NCI-H1105 (cell line): ENCODE results near the gene CHEK2.
A peak's percentile ranks its signal among the peaks of the same experiment; 100 is the strongest.
"Not testable (repeated sequence)": the region's sequence is repeated elsewhere in the genome, so short reads cannot be mapped to it uniquely, and the experiment has no call there.

Experiments
- DNase-seq: peaks from one replicate; lab custom pipeline; 2025; lab: John Stamatoyannopoulos, UW

The CHEK2 gene

GRCh38 chr22:28741785-28742561 lies at the start of gene CHEK2, which contains the start of gene HSCB:
Gene CHEK2 (minus strand): TSS chr22:28741820. CDS start chr22:28734721, 7,099 bp downstream.
Gene HSCB (plus strand): TSS chr22:28742039. CDS start chr22:28742096, 57 bp downstream.
- peak; percentile 96 for DNase-seq

DNA sequence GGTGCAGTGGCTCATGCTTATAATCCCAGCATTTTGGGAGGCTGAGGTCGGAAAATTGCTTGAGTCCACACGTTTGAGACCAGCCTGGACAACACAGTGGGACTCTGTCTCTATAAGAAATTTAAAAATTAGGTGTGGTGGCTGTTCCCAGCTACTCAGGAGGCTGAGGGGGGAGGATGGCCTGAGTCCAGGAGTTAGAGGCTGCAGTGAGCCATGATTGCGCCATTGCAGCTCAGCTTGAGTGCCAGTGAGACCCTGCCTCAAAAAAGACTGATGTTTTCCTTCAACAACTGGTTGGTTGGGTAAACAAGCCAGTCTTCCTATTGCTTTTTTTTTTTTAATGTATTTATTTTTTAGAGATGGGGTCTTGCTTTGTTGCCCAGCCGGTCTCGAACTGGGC lies 49.5 kb upstream of the CHEK2 start:
- no peak for DNase-seq

- no peak for DNase-seq
Observed at GRCh38 chr22:28788601-28789000, 47.0 kb upstream of the CHEK2 start.

DNA sequence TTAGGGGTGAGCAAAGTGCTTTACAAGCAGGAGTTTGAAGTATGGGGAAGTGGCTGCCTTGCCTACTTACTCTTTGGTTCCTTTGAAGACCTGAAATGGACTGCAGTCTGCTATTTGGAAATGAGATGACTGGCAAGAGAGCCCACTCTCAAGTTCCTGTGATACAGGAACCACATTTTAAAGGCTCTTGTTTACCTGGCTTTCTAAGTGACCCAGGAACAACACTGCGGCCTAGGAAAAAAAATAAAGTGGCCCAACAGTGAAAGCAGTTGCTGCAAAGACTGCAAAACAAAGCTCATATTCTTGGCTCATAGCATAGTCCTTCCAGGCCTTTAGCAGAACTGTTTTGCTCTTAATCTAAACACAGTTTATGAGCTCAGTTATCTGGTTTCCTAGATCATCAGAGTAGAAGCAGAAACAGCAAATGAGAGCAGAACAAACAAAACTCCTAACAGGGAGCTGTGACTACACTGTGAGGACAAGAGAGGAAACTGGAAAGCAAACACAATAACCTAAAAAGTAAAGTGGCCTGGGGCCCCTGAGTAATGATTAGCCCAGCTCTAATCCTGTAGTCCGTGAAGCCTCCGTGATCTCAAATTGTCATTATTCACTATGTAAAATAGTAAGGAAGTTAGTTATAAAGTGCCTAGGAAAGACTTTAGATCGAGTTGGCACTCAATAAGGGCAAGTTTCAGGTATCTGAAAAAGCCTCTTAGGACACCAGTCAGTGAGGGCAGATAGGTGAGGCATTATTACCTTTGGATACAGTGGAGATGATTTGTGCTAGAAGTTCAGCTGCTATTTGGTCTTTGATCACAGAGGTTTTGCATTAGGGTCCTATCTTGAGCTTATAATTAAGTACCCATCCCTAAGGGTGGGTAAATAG lies 42.4 kb upstream of the CHEK2 start:
- DNase-seq, result no peak

- DNase-seq, result no peak
Observed at GRCh38 chr22:28780296-28780695, 38.7 kb upstream of the CHEK2 start.

GRCh38 chr22:28779833-28780232 lies 38.2 kb upstream of the CHEK2 start:
- DNase-seq, result no peak

- DNase-seq, result no peak
Observed at GRCh38 chr22:28774378-28774777, 32.8 kb upstream of the CHEK2 start.

GRCh38 chr22:28773461-28773867 lies 31.8 kb upstream of the CHEK2 start:
- DNase-seq, result no peak

DNA sequence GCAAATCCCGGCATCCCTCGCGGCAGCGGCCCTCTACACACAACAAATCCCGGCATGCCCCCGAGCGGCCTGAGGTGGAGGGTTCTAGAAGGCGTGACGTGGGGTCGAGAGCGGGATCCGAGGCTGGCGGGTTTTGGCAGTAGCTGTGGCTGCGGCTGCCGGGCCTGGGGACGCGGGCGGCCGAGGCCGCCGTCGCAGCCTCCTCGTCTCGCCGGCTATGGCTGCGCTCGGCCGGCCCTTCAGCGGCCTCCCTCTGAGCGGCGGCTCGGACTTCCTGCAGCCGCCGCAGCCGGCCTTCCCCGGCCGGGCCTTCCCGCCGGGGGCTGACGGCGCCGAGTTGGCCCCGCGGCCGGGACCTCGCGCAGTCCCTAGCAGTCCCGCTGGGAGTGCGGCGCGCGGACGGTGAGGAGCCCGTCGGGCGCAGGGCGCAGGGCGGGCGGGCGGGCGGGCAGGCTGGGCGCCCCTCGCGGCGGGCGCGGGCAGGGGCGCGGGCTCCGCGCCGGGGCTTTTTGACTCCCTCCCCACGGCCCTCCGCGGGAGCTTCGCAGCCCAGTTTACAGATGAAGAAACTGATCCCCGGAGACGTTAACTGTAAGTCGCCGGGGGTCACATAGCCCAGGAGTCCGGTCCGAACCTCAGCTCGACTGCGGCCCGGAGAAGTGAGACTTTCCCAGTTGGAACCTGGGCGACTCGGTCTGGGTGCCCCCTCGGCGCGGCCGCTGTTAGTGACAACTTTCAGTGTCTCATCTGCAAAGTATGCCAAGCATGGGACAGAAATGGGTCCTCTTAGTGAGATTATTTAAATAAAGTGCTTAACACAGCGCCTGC lies 31.2 kb upstream of the CHEK2 start, which contains the start of gene CCDC117:
TSS of gene CCDC117 (plus strand) at position 63 of the 828 bp plus-strand sequence. CDS start at position 218, 155 bp downstream.
- peak; percentile 90 for DNase-seq

DNA sequence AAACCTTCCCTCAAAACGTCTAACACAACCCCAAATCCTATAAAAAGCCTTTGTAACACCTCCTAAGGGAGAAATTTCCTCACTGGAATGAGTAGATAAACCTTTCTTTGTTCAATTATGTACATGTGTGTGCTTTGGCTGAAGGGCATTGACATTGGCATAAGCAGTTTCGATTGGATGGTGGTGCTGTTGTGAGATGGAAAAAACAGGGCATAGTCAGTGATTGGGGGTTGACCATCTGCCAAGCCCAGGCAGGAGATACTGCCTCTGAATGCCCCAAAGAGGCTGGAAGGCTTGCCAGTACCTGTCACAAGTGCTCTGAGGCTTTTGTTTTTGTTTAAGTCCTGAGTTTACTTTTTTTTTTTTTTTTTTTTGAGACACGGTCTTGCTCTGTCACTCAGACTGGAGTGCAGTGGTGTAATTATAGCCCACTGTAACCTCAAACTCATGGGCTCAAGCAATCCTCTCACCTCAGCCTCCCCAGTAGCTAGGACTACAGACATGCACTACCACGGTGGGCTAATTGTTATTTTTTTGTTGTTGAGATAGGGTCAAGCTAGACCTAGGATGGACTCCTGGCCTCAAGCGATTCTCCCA lies 29.7 kb upstream of the CHEK2 start:
- DNase-seq, result peak; percentile 81

- DNase-seq, result no peak
Observed at GRCh38 chr22:28769394-28770085, 27.9 kb upstream of the CHEK2 start.

DNA sequence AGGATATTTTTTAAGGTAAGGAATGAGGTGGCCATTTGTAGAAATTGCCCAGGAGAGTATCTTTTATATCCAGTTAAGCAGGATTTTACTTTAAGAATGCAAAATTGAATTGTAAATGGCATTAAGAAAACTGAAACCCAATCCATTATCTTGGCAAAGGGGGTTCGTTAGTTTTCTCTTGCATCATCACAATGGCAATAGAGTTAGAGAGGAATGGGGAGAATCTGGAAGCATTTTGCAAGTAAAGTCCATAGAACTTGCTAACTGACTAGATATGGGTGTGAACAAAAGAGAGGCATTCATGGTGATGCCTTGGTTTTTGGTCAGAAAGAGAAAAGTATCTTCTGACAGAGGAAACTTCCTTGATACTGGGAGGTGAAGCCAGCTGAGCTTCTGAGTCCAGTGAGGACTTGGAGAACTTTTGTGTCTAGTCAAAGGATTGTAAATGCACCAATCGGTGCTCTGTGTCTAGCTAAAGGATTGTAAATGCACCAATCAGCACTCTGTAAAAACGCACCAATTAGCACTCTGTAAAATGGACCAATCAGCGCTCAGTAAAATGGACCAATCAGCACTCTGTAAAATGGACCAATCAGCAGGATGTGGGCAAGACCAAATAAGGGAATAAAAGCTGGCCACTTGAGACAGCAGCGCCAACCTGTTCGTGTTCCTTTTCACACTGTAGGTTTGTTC lies 27.2 kb upstream of the CHEK2 start:
- DNase-seq, result no peak

GRCh38 chr22:28766628-28767027 lies 25.0 kb upstream of the CHEK2 start:
- no peak for DNase-seq

GRCh38 chr22:28762000-28762399 lies 20.4 kb upstream of the CHEK2 start:
- DNase-seq, result not testable (repeated sequence)

DNA sequence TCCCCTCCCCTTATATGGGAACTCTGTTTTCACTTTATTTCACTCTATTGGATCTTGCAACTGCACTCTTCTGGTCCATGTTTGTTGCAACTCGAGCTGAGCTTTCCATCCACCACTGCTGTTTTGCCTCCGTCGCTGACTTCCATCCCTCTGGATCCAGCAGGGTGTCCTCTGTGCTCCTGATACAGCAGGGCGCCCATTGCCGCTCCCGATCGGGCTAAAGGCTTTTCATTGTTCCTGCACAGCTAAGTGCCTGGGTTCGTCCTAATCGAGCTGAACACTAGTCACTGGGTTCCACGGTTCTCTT lies 19.8 kb upstream of the CHEK2 start:
- DNase-seq, result no peak

DNA sequence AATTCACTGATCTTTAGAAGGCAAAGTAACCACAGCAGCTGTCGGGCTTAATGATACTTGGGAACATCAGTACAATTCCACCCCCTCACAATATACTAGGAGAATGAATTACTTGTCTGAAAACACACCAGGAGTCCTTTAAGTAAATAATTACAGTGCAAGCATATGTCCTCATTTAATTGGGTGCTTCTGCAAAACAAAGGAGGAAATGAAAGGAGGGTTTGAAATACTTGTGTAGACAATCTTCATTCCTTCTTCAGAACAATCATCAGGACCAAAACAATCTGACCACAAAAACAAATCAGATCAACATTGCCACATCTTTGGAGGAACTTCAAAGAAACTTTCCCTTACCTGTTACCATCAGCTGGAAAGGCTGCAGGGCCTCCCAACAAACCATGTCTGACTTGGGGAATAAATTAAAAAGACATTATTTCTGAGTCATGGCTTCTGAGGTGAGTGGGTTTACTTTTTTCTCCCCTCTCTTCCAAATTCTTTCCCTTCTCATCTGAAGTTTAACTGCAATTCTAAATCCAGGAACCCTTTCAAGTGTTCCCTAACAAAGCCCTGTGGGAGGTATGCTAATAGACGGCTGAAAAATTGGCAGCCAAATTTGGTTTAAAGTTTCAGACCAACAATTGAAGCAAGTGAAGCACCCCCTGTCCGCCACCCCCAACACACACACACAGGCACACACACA lies 18.4 kb upstream of the CHEK2 start:
- peak; percentile 6 for DNase-seq

DNA sequence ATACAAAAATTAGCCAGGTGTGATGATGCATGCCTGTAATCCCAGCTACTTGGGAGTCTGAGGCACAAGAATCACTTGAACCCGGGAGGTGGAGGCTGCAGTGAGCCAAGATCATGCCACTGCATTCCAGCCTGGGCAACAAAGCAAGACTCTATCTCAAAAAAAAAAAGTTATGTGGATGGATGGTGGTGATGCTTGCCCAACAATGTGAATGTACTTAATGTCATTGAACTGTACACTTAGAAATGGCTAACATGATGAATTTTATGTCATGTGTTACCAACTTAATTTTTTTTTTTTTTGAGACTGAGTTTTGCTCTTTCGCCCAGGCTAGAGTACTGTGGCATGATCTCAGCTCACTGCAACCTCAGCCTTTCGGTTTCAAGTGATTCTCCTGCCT lies 12.9 kb upstream of the CHEK2 start:
- DNase-seq, result not testable (repeated sequence)

- no peak for DNase-seq
Observed at GRCh38 chr22:28750471-28750881, 8.9 kb upstream of the CHEK2 start.

GRCh38 chr22:28743852-28744251 lies 2.2 kb upstream of the CHEK2 start:
- DNase-seq, result no peak

DNA sequence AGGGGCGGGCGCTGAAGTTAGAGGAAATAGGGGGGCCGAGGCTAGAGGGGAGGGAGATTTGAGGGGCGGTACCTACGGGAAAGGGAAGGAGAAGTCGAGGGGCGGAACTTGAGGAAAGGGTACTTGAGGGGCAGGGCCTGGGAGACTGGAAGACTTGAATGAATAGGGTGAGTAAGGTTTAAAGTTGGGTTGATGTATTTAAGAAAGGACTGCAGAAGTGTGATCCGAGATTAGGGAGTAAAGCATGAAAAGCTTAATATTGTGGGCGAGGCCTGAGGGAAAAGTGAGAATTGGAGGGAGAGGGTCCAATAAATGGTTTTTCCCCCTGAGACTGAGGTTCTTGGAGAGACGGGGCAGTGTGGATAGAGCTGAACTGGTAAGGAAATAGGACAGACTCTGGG lies 942 bp upstream of the CHEK2 start:
- no peak for DNase-seq
